Measurements from ENCODE around the gene ZNF888. TPM values are rescaled to one million over a fixed set of nuclear protein-coding genes. Genes with fewer than 3 reads are reported as not detected.
"Not testable (repeated sequence)": the region's sequence is repeated elsewhere in the genome, so short reads cannot be mapped to it uniquely, and the experiment has no call there.

Gene ZNF888
- total RNA-seq, 1 donor from 2014 or later: 7.7 TPM

GRCh38 chr19:52946322-52947310, 23.4 kb upstream of the ZNF888 start:
- Mint-ChIP-seq H3K27ac (ENCODE audit: unreplicated experiment) (no peak overlapping the region), H3K4me1 (ENCODE audit: low read depth, unreplicated experiment) (peaks cover 6% of the 10 kb centered on the region), H3K36me3 (ENCODE audit: low read depth, unreplicated experiment) (peaks cover 33% of the 10 kb centered on the region), H3K4me3 (ENCODE audit: unreplicated experiment) (no peak overlapping the region), H3K27me3 (ENCODE audit: low read depth, unreplicated experiment) (no peaks in the 10 kb centered on the region), H3K9me3 (ENCODE audit: unreplicated experiment) (peaks cover 45% of the 10 kb centered on the region)
- no peaks in the 10 kb centered on the region for H3K79me2 ChIP-seq (ENCODE audit: insufficient read depth, low read length)
- no peaks in the 10 kb centered on the region for H4K20me1 ChIP-seq (ENCODE audit: insufficient read depth, low read length)
- FAIRE-seq (no peak), DNase-seq (ENCODE audit: low read depth) (no peak)
- no peak overlapping the region for H3K4me3 ChIP-seq (ENCODE audit: insufficient read depth, low read depth, low read length)
- H3K36me3 ChIP-seq (ENCODE audit: insufficient read depth, low read length): peaks cover 14% of the 10 kb centered on the region
- H3K27me3 ChIP-seq (ENCODE audit: insufficient read depth, low read length): no peaks in the 10 kb centered on the region
- no peak overlapping the region for H3K4me2 ChIP-seq (ENCODE audit: low read length)
- no peak overlapping the region for H3K9ac ChIP-seq (ENCODE audit: low read length)
- no peak for TF ChIP-seq CTCF (IDR thresholded peaks at IDR 0.05; ENCODE audit: insufficient read depth, low read depth, low read length)
- TF ChIP-seq EZH2 (IDR thresholded peaks at IDR 0.05; ENCODE audit: insufficient read depth, low read length): no peak
- H3K4me1 ChIP-seq (ENCODE audit: insufficient read depth, low read length): no peaks in the 10 kb centered on the region
- no peak overlapping the region for H2AFZ ChIP-seq (ENCODE audit: low read depth, low read length)
- peaks cover 35% of the 10 kb centered on the region for H3K9me3 ChIP-seq (ENCODE audit: insufficient read depth, low read depth, low read length)
- no peak overlapping the region for H3K27ac ChIP-seq (ENCODE audit: low read depth, low read length)

GRCh38 chr19:52945652-52946321, 22.6 kb upstream of the ZNF888 start:
- H3K27ac ChIP-seq (ENCODE audit: low read depth, low read length): no peak overlapping the region
- DNase-seq (ENCODE audit: low read depth) (no peak), FAIRE-seq (no peak)
- H3K9ac ChIP-seq (ENCODE audit: low read length): no peak overlapping the region
- H3K36me3 Mint-ChIP-seq (ENCODE audit: low read depth, unreplicated experiment): peaks cover 25% of the 10 kb centered on the region
- H3K36me3 ChIP-seq (ENCODE audit: insufficient read depth, low read length): peaks cover 10% of the 10 kb centered on the region
- H3K4me1 ChIP-seq (ENCODE audit: insufficient read depth, low read length): no peaks in the 10 kb centered on the region
- no peaks in the 10 kb centered on the region for H3K27me3 ChIP-seq (ENCODE audit: insufficient read depth, low read length)
- H4K20me1 ChIP-seq (ENCODE audit: insufficient read depth, low read length): no peaks in the 10 kb centered on the region
- H3K27ac Mint-ChIP-seq (ENCODE audit: unreplicated experiment): no peak overlapping the region
- H2AFZ ChIP-seq (ENCODE audit: low read depth, low read length): no peak overlapping the region
- no peaks in the 10 kb centered on the region for H3K79me2 ChIP-seq (ENCODE audit: insufficient read depth, low read length)
- H3K4me3 Mint-ChIP-seq (ENCODE audit: unreplicated experiment): no peak overlapping the region
- peaks cover 37% of the 10 kb centered on the region for H3K9me3 Mint-ChIP-seq (ENCODE audit: unreplicated experiment)
- H3K27me3 Mint-ChIP-seq (ENCODE audit: low read depth, unreplicated experiment): no peaks in the 10 kb centered on the region
- no peak for TF ChIP-seq EZH2 (IDR thresholded peaks at IDR 0.05; ENCODE audit: insufficient read depth, low read length)
- peaks cover 11% of the 10 kb centered on the region for H3K4me1 Mint-ChIP-seq (ENCODE audit: low read depth, unreplicated experiment)
- no peak overlapping the region for H3K4me2 ChIP-seq (ENCODE audit: low read length)
- peaks cover 32% of the 10 kb centered on the region for H3K9me3 ChIP-seq (ENCODE audit: insufficient read depth, low read depth, low read length)
- H3K4me3 ChIP-seq (ENCODE audit: insufficient read depth, low read depth, low read length): no peak overlapping the region

DNA sequence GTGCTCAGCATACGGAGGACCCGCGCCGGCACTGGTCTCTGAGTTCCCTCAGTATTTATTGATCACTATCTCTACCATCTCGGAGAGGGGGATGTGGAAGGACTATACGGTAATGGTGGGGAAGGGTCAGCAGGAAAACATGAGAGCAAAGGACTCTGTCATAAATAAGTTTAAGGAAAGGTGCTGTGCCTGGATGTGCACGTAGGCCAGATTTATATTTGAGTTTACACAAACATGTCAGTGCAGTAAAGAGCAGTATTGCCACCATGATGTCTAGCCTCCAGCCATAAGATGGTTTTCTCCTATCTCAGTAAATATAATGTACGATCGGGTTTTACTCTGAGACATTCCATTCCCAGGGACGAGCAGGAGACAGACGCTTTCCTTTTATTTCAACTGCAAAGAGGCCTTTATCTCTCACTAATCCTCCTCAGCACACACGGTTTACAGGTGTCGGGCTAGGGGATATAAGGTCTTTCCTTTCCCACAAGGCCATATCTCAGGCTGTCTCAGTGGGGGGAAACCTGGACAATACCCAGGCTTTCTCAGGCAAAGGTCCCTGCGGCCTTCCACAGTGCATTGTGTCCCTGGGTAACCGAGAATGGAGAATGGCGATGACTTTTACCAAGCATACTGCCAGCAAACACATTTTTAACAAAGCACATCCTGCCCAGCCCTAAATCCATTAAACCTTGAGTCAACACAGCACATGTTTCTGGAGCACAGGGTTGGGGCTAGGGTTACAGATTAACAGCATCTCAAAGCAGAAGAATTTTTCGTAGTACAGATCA, 21.7 kb upstream of the ZNF888 start:
- H3K4me1 ChIP-seq (ENCODE audit: insufficient read depth, low read length); FAIRE-seq; H3K27ac ChIP-seq (ENCODE audit: low read depth, low read length); DNase-seq (ENCODE audit: low read depth); H3K9ac ChIP-seq (ENCODE audit: low read length); H3K4me3 ChIP-seq (ENCODE audit: insufficient read depth, low read depth, low read length); H3K79me2 ChIP-seq (ENCODE audit: insufficient read depth, low read length); H3K4me2 ChIP-seq (ENCODE audit: low read length); H3K27me3 Mint-ChIP-seq (ENCODE audit: low read depth, unreplicated experiment); H3K27me3 ChIP-seq (ENCODE audit: insufficient read depth, low read length); H3K36me3 ChIP-seq (ENCODE audit: insufficient read depth, low read length); H4K20me1 ChIP-seq (ENCODE audit: insufficient read depth, low read length); H2AFZ ChIP-seq (ENCODE audit: low read depth, low read length): not testable (repeated sequence)
- peak overlapping the region; percentile 3 for H3K27ac Mint-ChIP-seq (ENCODE audit: unreplicated experiment)
- H3K9me3 ChIP-seq (ENCODE audit: insufficient read depth, low read depth, low read length): peaks cover 23% of the 10 kb centered on the region
- peaks cover 11% of the 10 kb centered on the region for H3K4me1 Mint-ChIP-seq (ENCODE audit: low read depth, unreplicated experiment)
- peaks cover 28% of the 10 kb centered on the region for H3K9me3 Mint-ChIP-seq (ENCODE audit: unreplicated experiment)
- H3K4me3 Mint-ChIP-seq (ENCODE audit: unreplicated experiment): peak overlapping the region; percentile 9
- peaks cover 16% of the 10 kb centered on the region for H3K36me3 Mint-ChIP-seq (ENCODE audit: low read depth, unreplicated experiment)

Data from astrocyte (in vitro differentiated cells and primary cell).